GM21528 (cell line): ENCODE data around the gene ATXN1.
"Not testable (repeated sequence)": the region's sequence is repeated elsewhere in the genome, so short reads cannot be mapped to it uniquely, and the experiment has no call there.

ENCODE experiments used
- ATAC-seq: cut with Tn5 transposase; IDR thresholded peaks from one replicate; pipeline ENCODE4 v1.9.1; 2021; ENCODE audit warnings: mild to moderate bottlenecking, moderate library complexity; ENCODE audit not compliant: unreplicated experiment, low FRiP score

Gene ATXN1

GRCh38 chr6:16282370-16282769 lies 478.9 kb downstream of the ATXN1 start:
- ATAC-seq = no peak

GRCh38 chr6:16279243-16279642 lies 482.0 kb downstream of the ATXN1 start:
- ATAC-seq = no peak

- ATAC-seq = no peak
Observed at GRCh38 chr6:16278750-16279149, 482.5 kb downstream of the ATXN1 start.

- no peak for ATAC-seq
Observed at GRCh38 chr6:16278048-16278724, 483.1 kb downstream of the ATXN1 start.

- no peak for ATAC-seq
Observed at GRCh38 chr6:16277101-16277981, 483.9 kb downstream of the ATXN1 start.

GRCh38 chr6:16274885-16275589 lies 486.2 kb downstream of the ATXN1 start:
- ATAC-seq = no peak

- ATAC-seq = no peak
Observed at GRCh38 chr6:16274483-16274882, 486.8 kb downstream of the ATXN1 start.

GRCh38 chr6:16273256-16273655 lies 488.0 kb downstream of the ATXN1 start:
- no peak for ATAC-seq

GRCh38 chr6:16272201-16272600 lies 489.1 kb downstream of the ATXN1 start:
- no peak for ATAC-seq

GRCh38 chr6:16271428-16271827 lies 489.8 kb downstream of the ATXN1 start:
- no peak for ATAC-seq

- ATAC-seq = no peak
Observed at GRCh38 chr6:16270178-16270794, 491.0 kb downstream of the ATXN1 start.

GRCh38 chr6:16269442-16270070 lies 491.7 kb downstream of the ATXN1 start:
- ATAC-seq = not testable (repeated sequence)

GRCh38 chr6:16267428-16268263 lies 493.6 kb downstream of the ATXN1 start:
- no peak for ATAC-seq

- ATAC-seq = no peak
Observed at GRCh38 chr6:16265351-16266341, 495.6 kb downstream of the ATXN1 start.

- no peak for ATAC-seq
Observed at GRCh38 chr6:16264785-16265184, 496.5 kb downstream of the ATXN1 start.

GRCh38 chr6:16263464-16264099 lies 497.7 kb downstream of the ATXN1 start:
- not testable (repeated sequence) for ATAC-seq

GRCh38 chr6:16262773-16263172 lies 498.5 kb downstream of the ATXN1 start:
- not testable (repeated sequence) for ATAC-seq

GRCh38 chr6:16260602-16261001 lies 500.7 kb downstream of the ATXN1 start:
- ATAC-seq = not testable (repeated sequence)
